Activated naive CD4-positive, alpha-beta T cell treated with anti-CD3 and anti-CD28 coated beads for 36 hours (primary cell): ENCODE data around the gene ZNF862. TPM values are rescaled to one million over a fixed set of nuclear protein-coding genes. Genes with fewer than 3 reads are reported as not detected.
"Not testable (repeated sequence)": the region's sequence is repeated elsewhere in the genome, so short reads cannot be mapped to it uniquely, and the experiment has no call there.

Source experiments
- CTCF ChIA-PET: fragments of 350-600 bp; sonication (Branson Sonifier 250); formaldehyde crosslinking; loops from one replicate; lab custom pipeline; 2021; ENCODE audit warnings: antibody characterized with exemption; lab: Charles Lee
- DNase-seq: peaks from one replicate; pipeline ENCODE4 v3.0.0-alpha.2; 2020
- H3K27ac Mint-ChIP-seq: one replicate; pipeline ENCODE4 v1.8.0; 2021; ENCODE audit warnings: mild to moderate bottlenecking, mixed read lengths
- H3K27me3 Mint-ChIP-seq: one replicate; pipeline ENCODE4 v1.8.0; 2021; ENCODE audit warnings: low read depth, mixed read lengths
- H3K36me3 Mint-ChIP-seq: one replicate; pipeline ENCODE4 v1.8.0; 2021; ENCODE audit warnings: low read depth, mixed read lengths
- H3K4me1 Mint-ChIP-seq: one replicate; pipeline ENCODE4 v1.8.0; 2021; ENCODE audit warnings: low read depth, mixed read lengths
- H3K4me3 Mint-ChIP-seq: one replicate; pipeline ENCODE4 v1.8.0; 2021; ENCODE audit warnings: mild to moderate bottlenecking, moderate library complexity, mixed read lengths
- H3K9me3 Mint-ChIP-seq: one replicate; pipeline ENCODE4 v1.8.0; 2021; ENCODE audit warnings: mixed read lengths
- intact Hi-C: fragments of 100-400 bp; cut with micrococcal nuclease; formaldehyde crosslinking; loops from one replicate; pipeline ENCODE4 v1.15.1; 2023
- total RNA-seq, 2 experiments: library from RNA; stranded (reverse); gene quantifications; one replicate each; pipeline ENCODE4 v1.2.3, GENCODE V29; 2021

Gene ZNF862
- total RNA-seq, 2 experiments from 2014 or later, result 17.6 to 19.4 TPM

GRCh38 chr7:149890715-149891114 lies 52.5 kb downstream of the ZNF862 start:
- H3K27me3 Mint-ChIP-seq, CTCF ChIA-PET, intact Hi-C loops, H3K4me3 Mint-ChIP-seq, H3K27ac Mint-ChIP-seq, H3K36me3 Mint-ChIP-seq, H3K4me1 Mint-ChIP-seq, DNase-seq, H3K9me3 Mint-ChIP-seq: not testable (repeated sequence)

GRCh38 chr7:149894957-149895356 lies 56.8 kb downstream of the ZNF862 start:
- CTCF ChIA-PET, H3K4me3 Mint-ChIP-seq, intact Hi-C loops: not testable (repeated sequence)

GRCh38 chr7:149907776-149908376 lies 69.7 kb downstream of the ZNF862 start:
- H3K9me3 Mint-ChIP-seq, result not testable (repeated sequence)

More at GRCh38 chr7:149894957-149895356, 56.8 kb downstream of the ZNF862 start:
- H3K36me3 Mint-ChIP-seq, H3K27ac Mint-ChIP-seq, H3K27me3 Mint-ChIP-seq, H3K9me3 Mint-ChIP-seq, DNase-seq, H3K4me1 Mint-ChIP-seq: not testable (repeated sequence)

GRCh38 chr7:149910219-149910618 lies 72.0 kb downstream of the ZNF862 start:
- H3K36me3 Mint-ChIP-seq, H3K4me3 Mint-ChIP-seq, CTCF ChIA-PET, H3K9me3 Mint-ChIP-seq, H3K27me3 Mint-ChIP-seq, intact Hi-C loops, H3K27ac Mint-ChIP-seq, H3K4me1 Mint-ChIP-seq, DNase-seq: not testable (repeated sequence)

More at GRCh38 chr7:149907776-149908376, 69.7 kb downstream of the ZNF862 start:
- CTCF ChIA-PET, result interaction anchor here (0.7 kb wide), 1 partner anchor 99 kb away, joined by 5 read pairs; no protein-coding TSS in a partner anchor
- intact Hi-C loops, H3K27ac Mint-ChIP-seq, H3K4me3 Mint-ChIP-seq, DNase-seq, H3K4me1 Mint-ChIP-seq, H3K36me3 Mint-ChIP-seq, H3K27me3 Mint-ChIP-seq: not testable (repeated sequence)

GRCh38 chr7:149912126-149912525 lies 74.0 kb downstream of the ZNF862 start:
- DNase-seq, intact Hi-C loops, H3K9me3 Mint-ChIP-seq, H3K27ac Mint-ChIP-seq, H3K4me3 Mint-ChIP-seq, H3K27me3 Mint-ChIP-seq, H3K36me3 Mint-ChIP-seq, H3K4me1 Mint-ChIP-seq, CTCF ChIA-PET: not testable (repeated sequence)

Other genes with a start within 250 kb of the ZNF862 start
- gene ZNF467, start 64.8 kb upstream of the ZNF862 start, total RNA-seq, result under 1 TPM; 0.47 to 0.93 TPM
- 10 to 100 TPM; 31.8 to 32.4 TPM for gene ATP6V0E2, start 35.6 kb downstream of the ZNF862 start, total RNA-seq